Stimulated activated CD4-positive, alpha-beta T cell treated with anti-CD3 and anti-CD28 coated beads, Interleukin-1b, Interleukin-23, amount 100 ng/mL, for 24 hours (primary cell): ENCODE data around the gene EPHB2.

ENCODE experiments used
- DNase-seq, 4 experiments: peaks; one replicate each; pipeline ENCODE4 v3.0.0-alpha.2; 2020; ENCODE audit warnings: low read depth in 4 of 4, low spot score in 1 of 4

Gene EPHB2

GRCh38 chr1:22816067-22816775 lies 105.6 kb downstream of the EPHB2 start:
- no peak for DNase-seq

- no peak for DNase-seq
Measured at GRCh38 chr1:22816803-22817202, 106.2 kb downstream of the EPHB2 start.

- DNase-seq: no peak
Measured at GRCh38 chr1:22817462-22817861, 106.8 kb downstream of the EPHB2 start.

GRCh38 chr1:22818061-22818770 lies 107.6 kb downstream of the EPHB2 start:
- DNase-seq: no peak

GRCh38 chr1:22819361-22819760 lies 108.7 kb downstream of the EPHB2 start:
- DNase-seq: no peak

GRCh38 chr1:22821027-22821426 lies 110.4 kb downstream of the EPHB2 start:
- DNase-seq: no peak

- DNase-seq: no peak
Measured at GRCh38 chr1:22822371-22822770, 111.7 kb downstream of the EPHB2 start.

DNA sequence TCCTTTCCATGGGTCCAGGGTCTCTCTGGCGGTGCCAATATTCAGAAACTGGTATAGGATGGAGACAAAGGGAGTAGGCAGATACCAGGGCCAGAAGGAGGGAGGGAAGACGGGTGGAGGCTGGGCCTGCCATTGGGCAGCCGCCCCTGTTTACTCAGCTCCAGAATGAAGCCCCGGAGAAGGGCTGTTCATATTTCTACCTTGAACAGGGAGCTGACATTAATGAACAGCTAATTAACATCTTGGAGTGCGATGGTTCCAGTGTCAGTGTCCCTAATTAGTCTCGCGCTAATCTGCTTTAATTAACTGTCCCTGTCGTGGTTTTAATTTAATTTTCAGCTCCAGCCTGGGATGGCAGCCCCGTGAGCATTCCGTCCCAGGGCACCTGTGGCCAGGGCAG lies 113.8 kb downstream of the EPHB2 start:
- DNase-seq: no peak

GRCh38 chr1:22824975-22825374 lies 114.3 kb downstream of the EPHB2 start:
- no peak for DNase-seq

GRCh38 chr1:22825486-22826189 lies 115.0 kb downstream of the EPHB2 start:
- no peak for DNase-seq

DNA sequence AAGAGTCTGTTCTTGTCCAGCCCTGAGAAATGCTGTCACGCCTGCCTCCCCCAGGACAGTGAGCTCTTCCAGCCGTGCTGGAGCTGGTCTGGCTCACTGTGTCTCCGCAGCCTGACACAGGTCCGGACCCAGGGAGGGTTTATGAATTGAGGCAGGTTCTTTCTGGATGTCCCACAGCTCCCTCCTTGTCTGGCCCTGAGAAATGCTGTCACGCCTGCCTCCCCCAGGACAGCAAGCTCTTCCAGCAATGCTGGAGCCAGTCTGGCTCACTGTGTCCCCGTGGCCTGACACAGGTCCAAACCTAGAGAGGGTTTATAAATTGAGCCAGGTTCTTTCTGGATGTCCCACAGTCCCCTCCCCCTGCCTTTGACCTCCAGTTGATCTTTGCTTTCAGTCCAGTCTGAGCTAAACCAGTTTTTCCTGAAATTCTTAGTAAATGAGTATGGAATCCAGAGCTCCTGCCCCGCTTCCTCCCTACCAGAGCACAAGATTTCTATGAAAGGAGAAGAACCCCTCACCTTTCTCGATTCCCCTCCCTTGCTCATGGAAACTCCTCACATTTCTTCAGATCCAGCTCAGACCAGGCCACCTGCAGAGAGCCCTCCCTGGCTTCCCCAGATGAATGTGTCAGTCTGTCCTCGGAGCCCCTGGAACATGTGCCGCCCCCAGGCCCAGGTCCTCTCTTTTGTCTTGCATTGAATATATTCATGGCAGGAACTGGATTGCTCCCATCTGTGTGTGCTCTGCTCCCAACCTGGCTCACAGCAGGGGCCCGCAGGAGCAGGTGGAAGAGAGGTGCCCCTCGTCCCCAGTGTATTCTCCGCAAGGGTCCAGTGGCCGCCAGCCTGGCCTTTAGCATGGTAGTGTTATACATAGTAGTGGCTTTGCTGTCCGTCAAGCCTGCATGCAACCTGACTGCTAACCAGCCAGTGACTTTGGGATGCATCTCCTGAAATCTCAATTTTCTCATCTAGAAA lies 116.3 kb downstream of the EPHB2 start:
- DNase-seq: no peak

DNA sequence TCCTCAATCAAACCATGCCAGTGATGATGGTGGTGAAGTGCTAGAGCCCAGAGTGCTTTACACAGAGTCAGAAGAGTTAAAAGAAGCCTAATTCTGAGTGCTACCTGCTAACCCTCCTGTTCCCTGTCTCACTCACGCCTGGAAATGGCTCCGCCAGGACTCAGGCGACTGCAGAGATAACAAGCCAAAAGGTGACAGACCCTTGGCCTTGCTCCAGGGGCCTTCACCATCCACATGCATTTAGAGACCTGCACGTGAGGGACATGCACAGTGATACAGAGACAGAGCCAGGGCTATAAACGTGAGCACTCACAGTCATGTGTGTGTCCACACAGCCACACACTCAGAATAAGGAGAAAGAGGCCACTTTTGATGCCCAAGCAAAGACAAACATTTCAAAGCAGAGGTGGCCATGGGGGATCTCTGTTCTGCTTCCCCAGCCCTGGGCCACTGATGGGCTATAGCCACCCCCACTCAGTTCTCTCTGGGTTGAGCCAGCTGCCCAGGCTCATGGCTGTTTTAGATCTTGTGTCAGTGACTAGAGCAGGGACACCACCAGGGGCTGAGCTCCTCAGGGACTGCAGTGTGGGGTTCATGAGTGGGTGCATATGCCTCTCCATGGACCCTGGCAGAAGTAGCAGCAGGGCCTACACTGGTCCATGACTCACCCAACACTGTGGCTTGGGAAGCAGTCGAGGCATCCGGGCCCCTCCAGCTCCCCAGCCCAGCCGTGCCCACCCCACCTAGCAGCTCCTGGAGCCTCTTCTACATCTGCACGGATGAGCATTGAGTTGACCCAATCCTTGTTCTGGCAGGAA lies 117.2 kb downstream of the EPHB2 start:
- no peak for DNase-seq

- no peak for DNase-seq
Measured at GRCh38 chr1:22828484-22829308, 118.1 kb downstream of the EPHB2 start.

DNA sequence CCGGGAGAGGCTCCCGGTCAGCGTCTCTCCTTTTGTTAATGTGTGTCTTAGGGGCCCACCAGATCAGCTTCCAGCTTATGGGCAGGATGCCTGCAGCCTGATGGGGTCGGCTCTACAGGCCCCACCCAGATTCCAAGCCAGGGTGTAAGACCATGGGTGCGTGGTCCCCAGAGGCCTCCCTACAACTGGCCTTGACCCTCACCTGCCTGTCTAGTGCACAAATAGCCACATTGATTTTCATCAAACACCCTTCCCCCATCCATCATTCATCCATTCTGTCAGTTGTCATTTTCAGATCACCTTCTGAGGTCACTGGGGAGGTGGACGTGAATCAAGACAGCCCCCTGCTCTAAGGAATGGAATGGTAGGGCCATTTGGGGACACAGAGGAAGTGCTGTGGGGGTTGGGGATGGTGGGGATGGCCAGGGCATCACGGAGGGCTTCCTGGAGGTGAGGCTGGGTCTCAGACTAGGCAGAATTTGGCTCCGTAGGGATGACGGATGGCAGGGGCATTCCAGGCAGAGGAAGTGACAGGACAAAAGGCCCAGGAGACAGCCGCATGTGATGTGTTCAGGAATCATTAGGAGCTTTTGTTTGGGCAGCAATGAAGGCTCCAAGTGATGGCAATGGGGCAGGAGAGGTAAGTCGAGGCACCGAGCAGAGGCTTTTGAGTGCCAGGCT lies 118.8 kb downstream of the EPHB2 start:
- no peak for DNase-seq

DNA sequence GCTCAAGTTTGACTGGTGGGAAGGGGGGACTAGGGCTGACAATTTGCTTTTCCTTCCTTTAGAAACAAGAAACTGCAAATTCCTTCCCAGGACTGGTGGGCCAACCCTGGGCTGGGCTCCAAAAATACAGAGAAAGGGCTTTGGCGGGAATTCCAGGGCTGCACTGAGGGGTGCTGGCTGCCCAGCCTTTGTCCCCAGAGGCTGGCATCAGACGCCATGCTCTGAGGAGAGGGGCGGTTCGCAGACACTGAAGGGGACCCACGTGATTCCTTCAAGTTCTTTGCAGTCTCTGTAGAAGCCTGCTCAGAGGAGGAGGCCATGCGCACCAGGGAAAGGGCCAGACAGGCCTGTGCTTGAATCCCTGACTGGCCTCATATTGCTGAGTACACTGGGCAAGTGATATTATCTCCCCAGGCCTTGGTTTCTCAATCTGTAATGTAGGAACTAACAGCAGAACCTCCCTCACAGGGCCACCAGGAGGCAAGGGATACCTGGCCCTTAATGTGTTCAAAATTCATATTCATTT lies 119.5 kb downstream of the EPHB2 start:
- no peak for DNase-seq

GRCh38 chr1:22830757-22831340 lies 120.2 kb downstream of the EPHB2 start:
- DNase-seq: no peak

- no peak for DNase-seq
Measured at GRCh38 chr1:22831729-22832413, 121.2 kb downstream of the EPHB2 start.

GRCh38 chr1:22832414-22832786 lies 121.8 kb downstream of the EPHB2 start:
- DNase-seq: no peak
